OCI-LY1 (cell line): ENCODE results near the gene RPUSD4.

Experiments
- H2AFZ ChIP-seq: fragments of 200-600 bp; sonication (generic), shearing (Covaris generic); 2 replicates; pipeline ENCODE4 v1.6.0; 2014; ENCODE audit warnings: antibody characterized with exemption, mild to moderate bottlenecking, low read length
- H3F3A ChIP-seq: fragments of 200-600 bp; sonication (generic), shearing (Covaris generic); 2 replicates; pipeline ENCODE4 v1.6.0; 2014; ENCODE audit warnings: mild to moderate bottlenecking, antibody characterized with exemption, low read length, moderate library complexity; ENCODE audit not compliant: insufficient read depth
- H3K27ac ChIP-seq: fragments of 200-600 bp; sonication (generic); 2 replicates; pipeline ENCODE4 v1.5.1; 2014; ENCODE audit warnings: low read length, mixed run types, mild to moderate bottlenecking, low read depth; ENCODE audit not compliant: poor library complexity, severe bottlenecking
- H3K27me3 ChIP-seq: fragments of 200-600 bp; sonication (generic); 2 replicates; pipeline ENCODE4 v1.6.0; 2014; ENCODE audit warnings: antibody characterized with exemption, mild to moderate bottlenecking, low read length, moderate library complexity; ENCODE audit not compliant: insufficient read depth
- H3K36me3 ChIP-seq: fragments of 200-600 bp; sonication (generic); 2 replicates; pipeline ENCODE4 v1.6.1; 2014; ENCODE audit warnings: mild to moderate bottlenecking, antibody characterized with exemption, low read length, moderate library complexity, mixed read lengths; ENCODE audit not compliant: insufficient read depth
- H3K4me1 ChIP-seq: fragments of 200-600 bp; sonication (generic); 2 replicates; pipeline ENCODE4 v1.5.1; 2014; ENCODE audit warnings: mild to moderate bottlenecking, low read length, moderate library complexity; ENCODE audit not compliant: insufficient read depth, severe bottlenecking
- H3K4me2 ChIP-seq: fragments of 200-600 bp; sonication (generic), shearing (Covaris generic); 2 replicates; pipeline ENCODE4 v1.6.1; 2014; ENCODE audit warnings: low read length
- H3K4me3 ChIP-seq: fragments of 200-600 bp; sonication (generic); 2 replicates; pipeline ENCODE4 v1.5.1; 2014; ENCODE audit warnings: low read length, low read depth, mild to moderate bottlenecking, mixed read lengths; ENCODE audit not compliant: poor library complexity, severe bottlenecking
- H3K79me2 ChIP-seq: fragments of 200-600 bp; shearing (Covaris generic); 2 replicates; pipeline ENCODE4 v1.6.1; 2016; ENCODE audit warnings: mixed run types, low read length, mixed read lengths; ENCODE audit not compliant: insufficient read depth
- H3K9ac ChIP-seq: fragments of 200-600 bp; sonication (generic), shearing (Covaris generic); 2 replicates; pipeline ENCODE4 v1.6.1; 2014; ENCODE audit warnings: mild to moderate bottlenecking, low read length, mixed read lengths
- H3K9me2 ChIP-seq: fragments of 200-600 bp; sonication (generic), shearing (Covaris generic); 2 replicates; pipeline ENCODE4 v1.6.1; 2014; ENCODE audit warnings: low read depth, mild to moderate bottlenecking, low read length, mixed read lengths
- H3K9me3 ChIP-seq: fragments of 200-600 bp; shearing (Covaris generic); 2 replicates; pipeline ENCODE4 v1.6.1; 2014; ENCODE audit warnings: low read length, mixed read lengths
- H4K20me1 ChIP-seq: fragments of 200-600 bp; sonication (generic), shearing (Covaris generic); 2 replicates; pipeline ENCODE4 v1.6.0; 2016; ENCODE audit warnings: mild to moderate bottlenecking, low read length; ENCODE audit not compliant: insufficient read depth
- EZH2 ChIP-seq: fragments of 200-600 bp; sonication (generic), shearing (Covaris generic); IDR thresholded peaks from 2 replicates; pipeline ENCODE4 v1.8.0; 2017; ENCODE audit warnings: borderline replicate concordance, mixed run types, mild to moderate bottlenecking, antibody characterized with exemption, low read length, moderate library complexity, mixed read lengths
- TF ChIP-seq, protein P1 (sequence below): fragments of 200-600 bp; sonication (generic), shearing (Covaris generic); IDR thresholded peaks from 2 replicates; pipeline ENCODE4 v1.5.1; 2017; ENCODE audit warnings: mild to moderate bottlenecking, antibody characterized with exemption, low read length, moderate library complexity, mixed read lengths

Gene RPUSD4

DNA sequence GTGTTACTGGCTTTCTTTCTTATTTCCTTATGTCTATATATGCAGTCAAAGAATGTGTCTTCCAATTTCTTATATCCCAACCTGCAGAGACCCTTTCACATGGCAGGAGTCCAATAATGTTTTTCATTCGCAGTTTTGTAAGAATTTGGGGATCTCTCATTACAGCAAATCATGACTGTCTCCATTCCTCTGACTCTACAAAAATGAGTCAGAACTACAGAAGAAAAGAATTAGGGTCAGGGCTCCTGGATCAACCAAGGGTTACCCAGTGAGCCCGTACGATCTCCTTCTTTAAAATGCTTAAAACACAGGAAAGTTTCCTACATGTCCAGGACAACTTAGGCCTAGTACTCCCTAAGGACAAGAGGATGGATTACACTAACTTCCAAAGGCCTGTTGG, 42.2 kb downstream of the RPUSD4 start:
- no peaks in the 10 kb centered on the region for H3K4me1 ChIP-seq
- no peak overlapping the region for H2AFZ ChIP-seq
- H3K9me2 ChIP-seq: no peaks in the 10 kb centered on the region
- no peaks in the 10 kb centered on the region for H3F3A ChIP-seq
- no peak overlapping the region for H3K4me3 ChIP-seq
- H3K79me2 ChIP-seq: no peaks in the 10 kb centered on the region
- TF ChIP-seq, protein P1, sequence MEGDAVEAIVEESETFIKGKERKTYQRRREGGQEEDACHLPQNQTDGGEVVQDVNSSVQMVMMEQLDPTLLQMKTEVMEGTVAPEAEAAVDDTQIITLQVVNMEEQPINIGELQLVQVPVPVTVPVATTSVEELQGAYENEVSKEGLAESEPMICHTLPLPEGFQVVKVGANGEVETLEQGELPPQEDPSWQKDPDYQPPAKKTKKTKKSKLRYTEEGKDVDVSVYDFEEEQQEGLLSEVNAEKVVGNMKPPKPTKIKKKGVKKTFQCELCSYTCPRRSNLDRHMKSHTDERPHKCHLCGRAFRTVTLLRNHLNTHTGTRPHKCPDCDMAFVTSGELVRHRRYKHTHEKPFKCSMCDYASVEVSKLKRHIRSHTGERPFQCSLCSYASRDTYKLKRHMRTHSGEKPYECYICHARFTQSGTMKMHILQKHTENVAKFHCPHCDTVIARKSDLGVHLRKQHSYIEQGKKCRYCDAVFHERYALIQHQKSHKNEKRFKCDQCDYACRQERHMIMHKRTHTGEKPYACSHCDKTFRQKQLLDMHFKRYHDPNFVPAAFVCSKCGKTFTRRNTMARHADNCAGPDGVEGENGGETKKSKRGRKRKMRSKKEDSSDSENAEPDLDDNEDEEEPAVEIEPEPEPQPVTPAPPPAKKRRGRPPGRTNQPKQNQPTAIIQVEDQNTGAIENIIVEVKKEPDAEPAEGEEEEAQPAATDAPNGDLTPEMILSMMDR: no peak
- no peak for TF ChIP-seq EZH2
- no peaks in the 10 kb centered on the region for H3K27me3 ChIP-seq
- H3K9ac ChIP-seq: no peak overlapping the region
- H3K36me3 ChIP-seq: no peaks in the 10 kb centered on the region
- H3K9me3 ChIP-seq: no peaks in the 10 kb centered on the region
- H3K27ac ChIP-seq: no peak overlapping the region
- H4K20me1 ChIP-seq: no peaks in the 10 kb centered on the region
- no peak overlapping the region for H3K4me2 ChIP-seq

DNA sequence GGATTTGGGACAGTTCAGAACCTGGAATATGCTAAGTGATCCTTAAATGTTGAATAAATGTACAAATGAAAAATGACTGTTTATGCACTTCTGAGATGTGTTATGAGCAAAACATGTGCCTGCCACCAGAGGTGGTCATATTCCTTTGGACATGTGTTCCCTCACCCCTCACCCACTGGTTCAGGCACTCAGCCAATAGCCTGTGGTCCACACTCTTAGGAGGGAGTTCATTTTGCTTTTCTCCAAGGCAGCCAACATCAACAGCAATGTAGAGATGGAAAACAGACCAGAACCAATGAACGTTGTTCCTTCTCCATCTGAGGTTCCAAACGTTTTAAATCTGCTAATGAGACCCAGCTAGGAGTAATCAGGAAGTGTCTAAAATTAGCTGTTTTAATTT, 44.0 kb downstream of the RPUSD4 start:
- Histone ChIP-seq H3K4me2 (no peak overlapping the region), H3K4me1 (no peaks in the 10 kb centered on the region)
- no peak for TF ChIP-seq EZH2
- TF ChIP-seq, protein P1: no peak

DNA sequence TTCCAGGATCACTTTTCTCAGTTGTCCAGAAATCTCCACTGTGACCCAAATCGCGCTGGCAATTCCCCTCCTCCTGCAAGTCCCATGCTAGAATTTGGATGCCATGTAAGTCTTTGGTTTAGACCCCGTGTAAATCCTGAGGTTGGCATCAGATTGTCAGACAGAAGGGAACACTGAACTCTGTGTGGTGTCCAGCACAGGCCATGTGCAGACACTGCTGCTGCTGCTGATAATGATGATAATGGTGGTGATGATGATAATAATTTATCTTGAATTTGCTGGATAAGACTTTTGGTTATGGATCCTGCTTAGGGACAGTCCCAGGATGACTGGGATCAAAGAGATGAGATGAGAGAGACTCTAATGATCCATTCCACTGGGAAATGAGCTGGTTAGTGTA, 45.0 kb downstream of the RPUSD4 start:
- H3K9me2 ChIP-seq: no peaks in the 10 kb centered on the region
- no peak overlapping the region for H3K27ac ChIP-seq
- no peaks in the 10 kb centered on the region for H4K20me1 ChIP-seq
- H3K27me3 ChIP-seq: no peaks in the 10 kb centered on the region
- H3K4me1 ChIP-seq: no peaks in the 10 kb centered on the region
- no peak overlapping the region for H3K9ac ChIP-seq
- no peak overlapping the region for H3K4me2 ChIP-seq
- no peaks in the 10 kb centered on the region for H3F3A ChIP-seq
- H2AFZ ChIP-seq: no peak overlapping the region
- TF ChIP-seq, protein P1: no peak
- TF ChIP-seq EZH2: no peak
- H3K36me3 ChIP-seq: no peaks in the 10 kb centered on the region
- no peaks in the 10 kb centered on the region for H3K79me2 ChIP-seq
- no peak overlapping the region for H3K4me3 ChIP-seq
- no peaks in the 10 kb centered on the region for H3K9me3 ChIP-seq

More for the DNA sequence above, 44.0 kb downstream of the RPUSD4 start:
- Histone ChIP-seq H3K79me2 (no peaks in the 10 kb centered on the region), H4K20me1 (no peaks in the 10 kb centered on the region), H3K9me2 (no peaks in the 10 kb centered on the region), H3K27me3 (no peaks in the 10 kb centered on the region), H3K9ac (no peak overlapping the region), H3F3A (no peaks in the 10 kb centered on the region), H3K4me3 (no peak overlapping the region), H3K27ac (no peak overlapping the region), H3K36me3 (no peaks in the 10 kb centered on the region), H3K9me3 (no peaks in the 10 kb centered on the region), H2AFZ (no peak overlapping the region)
